ENCODE measurements around the gene IGSF5. TPM values are rescaled to one million over a fixed set of nuclear protein-coding genes. Genes with fewer than 3 reads are reported as not detected.
A peak's percentile ranks its signal among the peaks of the same experiment; 100 is the strongest.
"Not testable (repeated sequence)": the region's sequence is repeated elsewhere in the genome, so short reads cannot be mapped to it uniquely, and the experiment has no call there.

The IGSF5 gene
- total RNA-seq (2021) (not detected in 2 replicates), Bru-seq, nascent RNA (not detected), BruChase-seq, experiment 1, labeled RNA remaining after a 2-hour chase (percentile 4 among the genes with signal in this experiment), BruChase-seq, experiment 2, labeled RNA remaining after a 6-hour chase (not detected)
- long read RNA-seq: 0 reads

DNA sequence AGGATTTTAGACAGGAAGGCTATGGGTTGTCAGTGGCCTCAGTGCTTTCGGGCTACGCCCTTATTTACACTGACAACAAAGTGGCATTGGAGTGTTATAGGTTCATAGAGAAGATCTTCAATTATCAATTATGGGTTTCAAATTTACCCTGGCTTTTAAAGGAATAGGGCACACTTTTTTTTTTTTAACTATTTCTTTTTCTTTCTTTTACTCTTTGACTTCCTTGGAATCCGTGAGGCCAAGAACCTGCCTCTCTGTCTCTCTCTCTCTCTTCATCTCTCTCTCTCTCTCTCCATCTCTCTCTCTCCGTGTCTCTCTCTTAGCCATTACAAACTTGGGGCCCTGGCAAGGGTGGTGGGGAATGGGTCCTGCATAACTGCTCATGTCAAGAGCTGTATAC lies at the start of gene IGSF5:
IGSF5 (plus strand) TSS at position 301 of the 400 bp plus-strand sequence. CDS start 327 bp downstream, outside the sequence.
- H3K9me3 ChIP-seq (ENCODE audit: insufficient read depth, low read depth); H3K79me2 ChIP-seq (ENCODE audit: low read depth); H3K27ac ChIP-seq; H3K4me3 ChIP-seq; DNase-seq; POLR2A ChIA-PET (ENCODE audit: unreplicated experiment); H3K9me2 ChIP-seq (ENCODE audit: insufficient read depth); BruUV-seq (replicated peaks); H4K20me1 ChIP-seq (ENCODE audit: insufficient read depth); H3K27me3 ChIP-seq (ENCODE audit: insufficient read depth, low read depth); intact Hi-C loops (cut with micrococcal nuclease; ENCODE audit: unreplicated experiment); CTCF ChIA-PET; H2AFZ ChIP-seq; H3F3A ChIP-seq (ENCODE audit: insufficient read depth, low read depth); H3K4me2 ChIP-seq; H3K36me3 ChIP-seq (ENCODE audit: low read depth): not testable (repeated sequence)
- 0 out of 2 replicates have a peak, but pooled peaks cover 13% of the 10 kb centered on the region for H3K4me1 ChIP-seq (replicated peaks; ENCODE audit: insufficient read depth)

DNA sequence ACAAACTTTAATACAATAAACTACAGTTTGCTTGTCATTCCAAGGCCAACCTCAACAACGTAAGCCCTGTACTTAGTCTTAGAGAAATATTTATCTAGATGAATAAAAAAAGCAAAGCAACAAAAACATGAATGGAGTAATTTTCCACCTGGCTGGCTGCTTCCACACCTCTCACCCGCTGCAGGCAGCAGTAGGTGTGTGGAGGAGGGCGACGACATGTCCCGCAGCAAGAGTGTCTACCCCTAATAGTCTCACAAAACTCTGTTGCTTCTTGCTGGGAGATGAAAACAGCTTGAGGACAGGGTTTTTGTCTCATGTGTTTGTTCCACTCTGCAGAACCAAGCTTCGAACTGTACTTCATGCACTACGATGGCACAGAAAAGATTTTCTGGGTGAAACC lies 48.8 kb upstream of the IGSF5 start:
- no peaks in the 10 kb centered on the region for H3K9me3 ChIP-seq (ENCODE audit: insufficient read depth, low read depth)
- H3K27me3 ChIP-seq (ENCODE audit: insufficient read depth, low read depth): peaks cover 15% of the 10 kb centered on the region
- BruUV-seq (replicated peaks): no TSS peak
- H3K27ac ChIP-seq: no peak overlapping the region
- no peak overlapping the region for H3K4me3 ChIP-seq
- DNase-seq: no peak
- H3F3A ChIP-seq (ENCODE audit: insufficient read depth, low read depth): no peaks in the 10 kb centered on the region
- no peak overlapping the region for H2AFZ ChIP-seq
- no peak for TF ChIP-seq EZH2 (IDR thresholded peaks at IDR 0.05; ENCODE audit: low read depth)
- TF ChIP-seq, protein P1, sequence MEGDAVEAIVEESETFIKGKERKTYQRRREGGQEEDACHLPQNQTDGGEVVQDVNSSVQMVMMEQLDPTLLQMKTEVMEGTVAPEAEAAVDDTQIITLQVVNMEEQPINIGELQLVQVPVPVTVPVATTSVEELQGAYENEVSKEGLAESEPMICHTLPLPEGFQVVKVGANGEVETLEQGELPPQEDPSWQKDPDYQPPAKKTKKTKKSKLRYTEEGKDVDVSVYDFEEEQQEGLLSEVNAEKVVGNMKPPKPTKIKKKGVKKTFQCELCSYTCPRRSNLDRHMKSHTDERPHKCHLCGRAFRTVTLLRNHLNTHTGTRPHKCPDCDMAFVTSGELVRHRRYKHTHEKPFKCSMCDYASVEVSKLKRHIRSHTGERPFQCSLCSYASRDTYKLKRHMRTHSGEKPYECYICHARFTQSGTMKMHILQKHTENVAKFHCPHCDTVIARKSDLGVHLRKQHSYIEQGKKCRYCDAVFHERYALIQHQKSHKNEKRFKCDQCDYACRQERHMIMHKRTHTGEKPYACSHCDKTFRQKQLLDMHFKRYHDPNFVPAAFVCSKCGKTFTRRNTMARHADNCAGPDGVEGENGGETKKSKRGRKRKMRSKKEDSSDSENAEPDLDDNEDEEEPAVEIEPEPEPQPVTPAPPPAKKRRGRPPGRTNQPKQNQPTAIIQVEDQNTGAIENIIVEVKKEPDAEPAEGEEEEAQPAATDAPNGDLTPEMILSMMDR (conservative IDR thresholded peaks at IDR 0.05): no peak
- ChIA-PET POLR2A (ENCODE audit: unreplicated experiment) (no interaction called here), CTCF (no interaction called here)
- H3K36me3 ChIP-seq (ENCODE audit: low read depth): no peaks in the 10 kb centered on the region
- no peaks in the 10 kb centered on the region for H4K20me1 ChIP-seq (ENCODE audit: insufficient read depth)
- intact Hi-C loops (cut with micrococcal nuclease; ENCODE audit: unreplicated experiment): no loop called here
- no peaks in the 10 kb centered on the region for H3K9me2 ChIP-seq (ENCODE audit: insufficient read depth)
- no peak overlapping the region for H3K4me2 ChIP-seq
- no peaks in the 10 kb centered on the region for H3K4me1 ChIP-seq (replicated peaks; ENCODE audit: insufficient read depth)
- H3K79me2 ChIP-seq (ENCODE audit: low read depth): no peaks in the 10 kb centered on the region

DNA sequence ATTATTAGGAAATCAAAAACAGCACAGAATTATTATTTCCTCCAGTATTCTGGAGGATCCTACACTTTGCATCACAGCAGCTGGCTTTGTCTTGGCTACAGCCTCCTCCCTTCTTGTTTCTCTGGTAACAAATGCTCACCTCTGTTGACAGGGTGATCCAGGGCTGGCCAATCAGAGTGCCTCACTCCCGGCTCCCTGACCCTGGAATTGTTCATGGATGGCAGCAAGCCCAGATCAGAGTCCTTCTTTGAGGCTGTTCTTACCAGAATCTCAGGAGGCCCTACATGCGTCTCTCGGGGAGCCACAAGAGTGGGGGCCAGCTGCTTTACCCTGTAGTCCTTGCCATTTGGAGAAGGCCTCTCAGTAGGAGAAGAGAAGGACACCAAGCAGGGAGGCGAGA lies 48.4 kb upstream of the IGSF5 start:
- no peak for DNase-seq
- no peak overlapping the region for H3K27ac ChIP-seq
- H3K79me2 ChIP-seq (ENCODE audit: low read depth): no peaks in the 10 kb centered on the region
- no peaks in the 10 kb centered on the region for H3K9me3 ChIP-seq (ENCODE audit: insufficient read depth, low read depth)
- H3K4me1 ChIP-seq (replicated peaks; ENCODE audit: insufficient read depth): no peaks in the 10 kb centered on the region
- POLR2A ChIA-PET (ENCODE audit: unreplicated experiment): no interaction called here
- H3K27me3 ChIP-seq (ENCODE audit: insufficient read depth, low read depth): peaks cover 15% of the 10 kb centered on the region
- H3F3A ChIP-seq (ENCODE audit: insufficient read depth, low read depth): no peaks in the 10 kb centered on the region
- no peaks in the 10 kb centered on the region for H3K9me2 ChIP-seq (ENCODE audit: insufficient read depth)
- TF ChIP-seq EZH2 (IDR thresholded peaks at IDR 0.05; ENCODE audit: low read depth): no peak
- TF ChIP-seq, protein P1 (conservative IDR thresholded peaks at IDR 0.05): no peak
- H3K4me3 ChIP-seq: no peak overlapping the region
- no TSS peak for BruUV-seq (replicated peaks)
- H3K36me3 ChIP-seq (ENCODE audit: low read depth): no peaks in the 10 kb centered on the region
- intact Hi-C loops (cut with micrococcal nuclease; ENCODE audit: unreplicated experiment): no loop called here
- H3K4me2 ChIP-seq: no peak overlapping the region
- H2AFZ ChIP-seq: no peak overlapping the region
- H4K20me1 ChIP-seq (ENCODE audit: insufficient read depth): no peaks in the 10 kb centered on the region
- CTCF ChIA-PET: no interaction called here

DNA sequence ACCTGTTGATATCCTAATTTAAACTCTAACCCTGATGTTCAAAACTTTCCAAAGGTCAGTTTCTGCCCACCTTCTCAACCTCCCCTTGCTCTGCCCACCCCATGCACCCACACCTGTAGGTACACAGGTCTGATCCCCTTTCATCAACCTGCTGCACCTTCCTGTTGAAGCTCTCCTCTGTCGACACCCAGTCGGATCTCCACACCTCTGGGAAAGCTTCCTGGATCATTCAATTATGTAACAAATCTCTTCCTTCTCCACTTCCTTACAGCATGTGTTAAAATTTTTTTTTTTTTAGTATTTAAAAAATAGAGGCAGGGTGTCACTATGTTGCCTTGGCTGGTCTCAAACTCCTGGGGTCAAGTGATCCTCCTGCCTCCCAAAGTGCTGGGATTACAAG lies 44.7 kb upstream of the IGSF5 start:
- Histone ChIP-seq H3K9me2 (ENCODE audit: insufficient read depth) (no peaks in the 10 kb centered on the region), H3K4me2 (no peak overlapping the region), H4K20me1 (ENCODE audit: insufficient read depth) (no peaks in the 10 kb centered on the region), H3F3A (ENCODE audit: insufficient read depth, low read depth) (no peaks in the 10 kb centered on the region), H3K27ac (no peak overlapping the region), H3K4me3 (no peak overlapping the region), H3K4me1 (replicated peaks; ENCODE audit: insufficient read depth) (no peaks in the 10 kb centered on the region), H3K36me3 (ENCODE audit: low read depth) (no peaks in the 10 kb centered on the region), H3K9me3 (ENCODE audit: insufficient read depth, low read depth) (no peaks in the 10 kb centered on the region), H3K79me2 (ENCODE audit: low read depth) (no peaks in the 10 kb centered on the region), H3K27me3 (ENCODE audit: insufficient read depth, low read depth) (peaks cover 13% of the 10 kb centered on the region), H2AFZ (no peak overlapping the region)
- no peak for DNase-seq
- ChIA-PET CTCF (no interaction called here), POLR2A (ENCODE audit: unreplicated experiment) (no interaction called here)
- TF ChIP-seq EZH2 (IDR thresholded peaks at IDR 0.05; ENCODE audit: low read depth): no peak
- TF ChIP-seq, protein P1 (conservative IDR thresholded peaks at IDR 0.05): no peak
- no TSS peak for BruUV-seq (replicated peaks)
- intact Hi-C loops (cut with micrococcal nuclease; ENCODE audit: unreplicated experiment): no loop called here
